Natural killer cell (primary cell): Measurements from ENCODE around the gene YWHAE. TPM values are rescaled to one million over a fixed set of nuclear protein-coding genes. Genes with fewer than 3 reads are reported as not detected.
A peak's percentile ranks its signal among the peaks of the same experiment; 100 is the strongest.

ENCODE experiments used
- ATAC-seq, 3 donors: fragments of 150-1000 bp in 2 of 3; fragments of 200-7000 bp in 1 of 3; cut with Tn5 transposase; 1 replicate in 1 of 3; 2 replicates in 2 of 3; pipeline ENCODE4 v1.10.0; 2021; ENCODE audit warnings: mild to moderate bottlenecking in 2 of 3, moderate library complexity in 2 of 3
- DNase-seq, 2 donors: peaks; one replicate each; pipeline versions ENCODE4 v3.0.0 to v3.0.0-alpha.2; 2013 to 2021; ENCODE audit warnings: mixed read lengths in 1 of 2
- H3K27ac ChIP-seq: one replicate; pipeline ENCODE4 v1.5.1; 2013; ENCODE audit warnings: mild to moderate bottlenecking, low read length
- H3K27me3 ChIP-seq: one replicate; pipeline ENCODE4 v1.6.1; 2013; ENCODE audit warnings: low read length; ENCODE audit not compliant: control insufficient read depth, insufficient read depth
- H3K36me3 ChIP-seq: one replicate; pipeline ENCODE4 v1.6.1; 2013; ENCODE audit warnings: low read length; ENCODE audit not compliant: control insufficient read depth, insufficient read depth
- H3K4me1 ChIP-seq: one replicate; pipeline ENCODE4 v1.6.1; 2013; ENCODE audit warnings: low read length; ENCODE audit not compliant: control insufficient read depth, insufficient read depth
- H3K4me3 ChIP-seq: one replicate; pipeline ENCODE4 v1.5.1; 2013; ENCODE audit warnings: low read length
- H3K9me3 ChIP-seq: one replicate; pipeline ENCODE4 v1.6.1; 2013; ENCODE audit warnings: low read length; ENCODE audit not compliant: control insufficient read depth, insufficient read depth
- H3K27ac Mint-ChIP-seq, 2 donors: one replicate each; pipeline ENCODE4 v1.8.0; 2022; ENCODE audit warnings: mild to moderate bottlenecking in 2 of 2, mixed read lengths in 2 of 2, moderate library complexity in 1 of 2
- H3K27me3 Mint-ChIP-seq, 2 donors: one replicate each; pipeline ENCODE4 v1.8.0; 2022; ENCODE audit warnings: low read depth in 2 of 2, mixed read lengths in 2 of 2
- H3K36me3 Mint-ChIP-seq: one replicate; pipeline ENCODE4 v1.8.0; 2022; ENCODE audit warnings: mixed read lengths
- H3K4me1 Mint-ChIP-seq, 2 donors: one replicate each; pipeline ENCODE4 v1.8.0; 2022; ENCODE audit warnings: mixed read lengths in 2 of 2
- H3K4me3 Mint-ChIP-seq: one replicate; pipeline ENCODE4 v1.8.0; 2022; ENCODE audit warnings: mild to moderate bottlenecking, moderate library complexity, mixed read lengths
- H3K9me3 Mint-ChIP-seq, 2 donors: one replicate each; pipeline ENCODE4 v1.8.0; 2022; ENCODE audit warnings: mixed read lengths in 2 of 2
- CTCF ChIP-seq: fragments of 200-600 bp; IDR thresholded peaks from one replicate; pipeline ENCODE4 v1.8.0; 2022; ENCODE audit warnings: antibody characterized with exemption
- WGBS: methylation state at CpG from one replicate; pipeline ENCODE4 v1.1.7; 2013; ENCODE audit warnings: missing lambda C conversion rate; ENCODE audit not compliant: insufficient coverage; 5-methylcytosine and 5-hydroxymethylcytosine counted together
- intact Hi-C: fragments of 100-400 bp; cut with micrococcal nuclease; formaldehyde crosslinking; loops from one replicate; pipeline ENCODE4 v1.14.2; 2022
- total RNA-seq, 4 donors: library from RNA; stranded (reverse); fragments of 120-200 nt in 1 of 4; gene quantifications; one replicate each; pipeline versions ENCODE4 v1.2.3 to v1.2.4, GENCODE V29; 2013 to 2022

The YWHAE gene
- total RNA-seq, 3 donors from 2014 or later (not counting 1 experiment from before 2014, with no cell fraction given) = 116 to 134 (median 132) TPM

GRCh38 chr17:1347589-1348323 is 52.3 kb downstream of the YWHAE start:
- Mint-ChIP-seq H3K4me1 (peaks cover 28 to 32% of the 10 kb centered on the region in 2 donors), H3K27me3 (no peaks in the 10 kb centered on the region), H3K27ac (peak overlapping the region; percentile 75 to 80), H3K4me3 (peak overlapping the region; percentile 59), H3K9me3 (no peaks in the 10 kb centered on the region), H3K36me3 (peaks cover 13% of the 10 kb centered on the region)
- no peak for TF ChIP-seq CTCF
- 75% methylated on average over 11 of the region's 11 CpGs for WGBS
- Histone ChIP-seq H3K36me3 (peaks cover 62% of the 10 kb centered on the region), H3K4me1 (peaks cover 2% of the 10 kb centered on the region), H3K9me3 (no peaks in the 10 kb centered on the region), H3K27me3 (no peaks in the 10 kb centered on the region), H3K4me3 (no peak overlapping the region), H3K27ac (peak overlapping the region; percentile 52)
- peak; percentile 35 to 63 (median 53) for ATAC-seq
- intact Hi-C loops = no loop called here
- DNase-seq = peak in 1 of 2 donors; percentile 37

- Mint-ChIP-seq H3K9me3 (no peaks in the 10 kb centered on the region), H3K4me1 (peaks cover 14 to 32% of the 10 kb centered on the region in 2 donors), H3K27ac (peak overlapping the region; percentile 3 to 60), H3K4me3 (no peak overlapping the region), H3K27me3 (no peaks in the 10 kb centered on the region), H3K36me3 (peaks cover 13% of the 10 kb centered on the region)
- Histone ChIP-seq H3K27me3 (no peaks in the 10 kb centered on the region), H3K27ac (no peak overlapping the region), H3K4me3 (no peak overlapping the region), H3K9me3 (no peaks in the 10 kb centered on the region), H3K4me1 (peaks cover 2% of the 10 kb centered on the region), H3K36me3 (peaks cover 41% of the 10 kb centered on the region)
- intact Hi-C loops = no loop called here
- DNase-seq = no peak
- TF ChIP-seq CTCF = no peak
- WGBS = 95% methylated on average over 5 of the region's 7 CpGs
- ATAC-seq = no peak
These were observed 55.5 kb downstream of the YWHAE start for GRCh38 chr17:1344521-1344920.

DNA sequence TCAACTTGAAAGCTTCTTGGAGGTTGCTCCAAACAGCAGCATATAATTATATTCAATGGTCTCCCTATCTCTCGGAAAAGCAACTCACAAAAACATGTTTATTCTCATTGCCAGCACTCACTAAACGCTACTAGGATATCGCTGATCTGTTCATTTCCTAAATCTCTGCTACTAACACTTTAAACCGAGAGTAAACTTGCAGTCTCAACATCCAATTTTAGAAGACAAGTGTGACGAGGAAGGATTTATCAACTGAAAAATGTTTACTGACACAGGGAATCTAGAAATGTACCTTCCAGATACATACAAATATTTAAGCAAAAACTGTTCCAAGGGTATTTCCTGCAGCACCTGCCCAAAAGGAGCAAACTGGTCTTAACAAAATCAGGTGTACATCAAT is 56.5 kb downstream of the YWHAE start:
- peaks cover 13% of the 10 kb centered on the region for H3K36me3 Mint-ChIP-seq
- no peak overlapping the region for H3K4me3 Mint-ChIP-seq
- peaks cover 2% of the 10 kb centered on the region for H3K4me1 ChIP-seq
- no peaks in the 10 kb centered on the region for H3K9me3 ChIP-seq
- no peaks in the 10 kb centered on the region for H3K9me3 Mint-ChIP-seq
- WGBS = 96% methylated on average over 5 of the region's 5 CpGs
- no peak for ATAC-seq
- DNase-seq = no peak
- no peak for TF ChIP-seq CTCF
- no peaks in the 10 kb centered on the region for H3K27me3 ChIP-seq
- H3K36me3 ChIP-seq = peaks cover 37% of the 10 kb centered on the region
- no peak overlapping the region for H3K4me3 ChIP-seq
- peaks cover 14 to 31% of the 10 kb centered on the region in 2 donors for H3K4me1 Mint-ChIP-seq
- intact Hi-C loops = no loop called here
- H3K27ac Mint-ChIP-seq = peak overlapping the region in 1 of 2 donors; percentile 3
- H3K27ac ChIP-seq = no peak overlapping the region
- no peaks in the 10 kb centered on the region for H3K27me3 Mint-ChIP-seq
